Nephron progenitor cell (in vitro differentiated cells): Measurements from ENCODE around the gene ABHD14A.

Experiments
- DNase-seq: peaks from one replicate; pipeline ENCODE4 v3.0.0; 2021
- H3K27ac Mint-ChIP-seq: 2 replicates; pipeline ENCODE4 v1.8.0; 2021; ENCODE audit warnings: mild to moderate bottlenecking, moderate library complexity, mixed read lengths
- H3K27me3 Mint-ChIP-seq: 2 replicates; pipeline ENCODE4 v1.8.0; 2021; ENCODE audit warnings: mild to moderate bottlenecking, low read depth, mixed read lengths; ENCODE audit not compliant: poor library complexity
- H3K36me3 Mint-ChIP-seq: 2 replicates; pipeline ENCODE4 v1.8.0; 2021; ENCODE audit warnings: low read depth, mixed read lengths
- H3K4me1 Mint-ChIP-seq: 2 replicates; pipeline ENCODE4 v1.8.0; 2021; ENCODE audit warnings: mixed read lengths
- H3K4me3 Mint-ChIP-seq: 2 replicates; pipeline ENCODE4 v1.8.0; 2021; ENCODE audit warnings: mild to moderate bottlenecking, moderate library complexity, mixed read lengths
- H3K9me3 Mint-ChIP-seq: 2 replicates; pipeline ENCODE4 v1.8.0; 2021; ENCODE audit warnings: mild to moderate bottlenecking, moderate library complexity, mixed read lengths
- TF ChIP-seq, protein P1 (sequence below): fragments of 200-600 bp; sonication (generic); IDR thresholded peaks from 2 replicates; pipeline ENCODE4 v1.5.0; 2021; ENCODE audit warnings: antibody characterized with exemption

The ABHD14A gene

DNA sequence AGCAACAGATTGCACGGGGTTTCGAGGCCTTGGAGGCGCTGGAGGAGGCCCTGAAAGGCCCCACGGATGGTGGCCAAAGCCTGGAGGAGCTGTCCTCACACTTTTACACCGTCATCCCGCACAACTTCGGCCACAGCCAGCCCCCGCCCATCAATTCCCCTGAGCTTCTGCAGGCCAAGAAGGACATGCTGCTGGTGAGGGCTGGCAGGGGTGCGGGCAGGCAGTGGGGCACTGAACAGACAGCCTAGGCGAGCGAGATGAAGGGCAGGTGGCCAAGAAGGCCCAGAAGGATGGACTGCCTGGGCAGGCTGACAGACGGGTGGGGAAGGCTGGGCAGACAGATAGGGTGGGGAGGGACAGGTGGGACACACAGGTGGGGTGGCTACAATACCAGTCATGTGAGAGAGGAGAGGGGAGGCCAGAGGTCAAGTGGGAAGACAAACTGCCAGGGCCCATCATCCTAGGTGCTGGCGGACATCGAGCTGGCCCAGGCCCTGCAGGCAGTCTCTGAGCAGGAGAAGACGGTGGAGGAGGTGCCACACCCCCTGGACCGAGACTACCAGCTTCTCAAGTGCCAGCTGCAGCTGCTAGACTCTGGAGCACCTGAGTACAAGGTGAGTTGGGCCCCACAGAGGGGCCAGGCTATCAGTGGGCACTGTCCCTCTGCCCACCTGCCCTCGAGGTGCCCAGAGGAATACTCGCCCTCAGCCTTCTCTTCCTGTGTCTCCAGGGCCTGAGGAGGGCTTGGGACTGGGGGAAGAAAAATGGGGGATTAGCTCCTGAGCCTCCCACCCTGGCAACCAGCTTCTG is 29.6 kb upstream of the ABHD14A start:
- no peaks in the 10 kb centered on the region for H3K36me3 Mint-ChIP-seq
- DNase-seq: no peak
- no peak overlapping the region for H3K4me3 Mint-ChIP-seq
- H3K27ac Mint-ChIP-seq: no peak overlapping the region
- H3K4me1 Mint-ChIP-seq: peaks cover 45% of the 10 kb centered on the region
- no peaks in the 10 kb centered on the region for H3K9me3 Mint-ChIP-seq
- TF ChIP-seq, protein P1, sequence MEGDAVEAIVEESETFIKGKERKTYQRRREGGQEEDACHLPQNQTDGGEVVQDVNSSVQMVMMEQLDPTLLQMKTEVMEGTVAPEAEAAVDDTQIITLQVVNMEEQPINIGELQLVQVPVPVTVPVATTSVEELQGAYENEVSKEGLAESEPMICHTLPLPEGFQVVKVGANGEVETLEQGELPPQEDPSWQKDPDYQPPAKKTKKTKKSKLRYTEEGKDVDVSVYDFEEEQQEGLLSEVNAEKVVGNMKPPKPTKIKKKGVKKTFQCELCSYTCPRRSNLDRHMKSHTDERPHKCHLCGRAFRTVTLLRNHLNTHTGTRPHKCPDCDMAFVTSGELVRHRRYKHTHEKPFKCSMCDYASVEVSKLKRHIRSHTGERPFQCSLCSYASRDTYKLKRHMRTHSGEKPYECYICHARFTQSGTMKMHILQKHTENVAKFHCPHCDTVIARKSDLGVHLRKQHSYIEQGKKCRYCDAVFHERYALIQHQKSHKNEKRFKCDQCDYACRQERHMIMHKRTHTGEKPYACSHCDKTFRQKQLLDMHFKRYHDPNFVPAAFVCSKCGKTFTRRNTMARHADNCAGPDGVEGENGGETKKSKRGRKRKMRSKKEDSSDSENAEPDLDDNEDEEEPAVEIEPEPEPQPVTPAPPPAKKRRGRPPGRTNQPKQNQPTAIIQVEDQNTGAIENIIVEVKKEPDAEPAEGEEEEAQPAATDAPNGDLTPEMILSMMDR: no peak
- H3K27me3 Mint-ChIP-seq: peaks cover 3% of the 10 kb centered on the region

DNA sequence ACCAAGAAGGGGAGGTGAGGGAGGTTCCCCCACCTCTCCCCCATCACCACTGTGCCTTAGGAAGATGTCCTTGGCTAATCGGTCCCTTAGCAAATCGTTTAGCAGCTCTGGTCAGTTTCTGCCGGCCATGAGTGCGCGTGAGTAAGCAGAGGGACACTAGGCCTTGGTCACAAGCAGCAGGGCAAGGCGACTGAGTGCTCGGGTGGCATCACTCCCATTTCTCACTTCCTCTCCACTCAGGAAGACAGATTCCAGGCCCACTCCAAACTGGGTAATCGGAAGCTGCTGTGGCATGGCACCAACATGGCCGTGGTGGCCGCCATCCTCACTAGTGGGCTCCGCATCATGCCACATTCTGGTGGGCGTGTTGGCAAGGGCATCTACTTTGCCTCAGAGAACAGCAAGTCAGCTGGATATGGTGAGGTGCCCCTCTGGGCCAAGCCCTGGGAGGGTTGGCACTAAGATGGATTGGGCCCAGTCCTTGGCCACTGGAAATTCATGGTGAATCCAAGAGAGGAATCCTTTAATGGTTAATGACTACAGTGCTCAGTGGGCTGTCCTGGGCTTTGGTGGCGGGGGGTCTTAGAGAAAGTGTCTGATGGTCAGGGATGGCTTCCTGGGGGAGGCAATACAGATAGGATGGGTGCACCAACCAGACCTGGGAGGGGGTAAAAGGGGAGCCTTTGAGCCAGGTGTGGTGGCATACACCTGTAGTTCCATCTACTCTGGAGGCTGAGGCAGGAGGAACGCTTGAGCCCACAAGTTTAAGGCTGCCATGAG is 28.7 kb upstream of the ABHD14A start:
- no peak overlapping the region for H3K27ac Mint-ChIP-seq
- H3K27me3 Mint-ChIP-seq: peaks cover 3% of the 10 kb centered on the region
- H3K9me3 Mint-ChIP-seq: no peaks in the 10 kb centered on the region
- H3K36me3 Mint-ChIP-seq: no peaks in the 10 kb centered on the region
- DNase-seq: no peak
- TF ChIP-seq, protein P1: no peak
- H3K4me1 Mint-ChIP-seq: peaks cover 37% of the 10 kb centered on the region
- H3K4me3 Mint-ChIP-seq: no peak overlapping the region

DNA sequence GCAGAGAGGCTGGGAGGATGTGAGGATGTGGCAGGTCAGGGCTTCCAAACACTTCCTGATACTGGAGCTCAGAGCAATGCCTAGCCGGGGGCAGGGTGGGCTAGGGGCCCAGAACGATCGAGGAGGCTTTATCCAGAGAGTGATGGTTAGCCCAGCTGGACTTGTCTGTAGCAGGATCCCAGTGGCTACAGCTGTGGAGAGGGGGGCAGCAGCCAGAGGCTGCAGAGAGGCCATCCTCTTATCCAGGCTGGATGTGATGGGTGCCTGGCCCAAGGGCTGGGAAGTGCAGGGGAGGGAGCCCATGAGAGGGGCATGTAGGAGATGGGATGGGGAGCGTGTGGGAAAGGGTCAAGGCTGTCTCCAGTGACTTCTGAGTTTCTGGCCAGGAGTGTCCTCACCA is 28.1 kb upstream of the ABHD14A start:
- H3K27ac Mint-ChIP-seq: peak overlapping the region; percentile 31
- TF ChIP-seq, protein P1: no peak
- no peaks in the 10 kb centered on the region for H3K9me3 Mint-ChIP-seq
- H3K4me3 Mint-ChIP-seq: no peak overlapping the region
- H3K36me3 Mint-ChIP-seq: no peaks in the 10 kb centered on the region
- peaks cover 3% of the 10 kb centered on the region for H3K27me3 Mint-ChIP-seq
- H3K4me1 Mint-ChIP-seq: peaks cover 33% of the 10 kb centered on the region
- no peak for DNase-seq

DNA sequence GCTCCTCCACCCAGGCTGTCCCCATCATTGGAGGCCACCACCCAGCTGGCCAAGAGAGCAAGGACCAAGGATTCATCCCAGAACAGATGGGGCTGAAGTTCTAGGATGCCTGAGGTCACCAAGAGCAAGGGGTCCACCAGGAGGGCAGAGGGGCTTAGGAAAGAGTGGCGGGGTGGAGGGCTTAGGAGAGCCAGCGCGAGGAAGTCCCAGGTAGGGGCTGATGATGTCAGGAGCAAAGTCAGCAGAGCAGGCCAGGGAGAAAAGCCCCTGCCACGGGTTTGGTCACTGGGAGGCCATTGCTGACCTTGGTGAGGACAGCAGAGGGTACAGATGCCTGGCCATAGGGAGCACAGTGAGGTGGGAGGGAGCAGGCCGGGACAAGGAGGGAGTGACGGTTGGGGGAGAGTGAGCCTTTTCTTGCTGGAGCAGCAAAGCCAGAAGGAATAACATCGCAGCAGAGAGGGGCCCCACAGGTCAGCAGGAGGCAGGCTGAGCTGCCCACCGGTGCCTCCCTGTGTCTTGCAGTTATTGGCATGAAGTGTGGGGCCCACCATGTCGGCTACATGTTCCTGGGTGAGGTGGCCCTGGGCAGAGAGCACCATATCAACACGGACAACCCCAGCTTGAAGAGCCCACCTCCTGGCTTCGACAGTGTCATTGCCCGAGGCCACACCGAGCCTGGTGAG is 27.5 kb upstream of the ABHD14A start:
- no peak for DNase-seq
- TF ChIP-seq, protein P1: no peak
- no peaks in the 10 kb centered on the region for H3K36me3 Mint-ChIP-seq

DNA sequence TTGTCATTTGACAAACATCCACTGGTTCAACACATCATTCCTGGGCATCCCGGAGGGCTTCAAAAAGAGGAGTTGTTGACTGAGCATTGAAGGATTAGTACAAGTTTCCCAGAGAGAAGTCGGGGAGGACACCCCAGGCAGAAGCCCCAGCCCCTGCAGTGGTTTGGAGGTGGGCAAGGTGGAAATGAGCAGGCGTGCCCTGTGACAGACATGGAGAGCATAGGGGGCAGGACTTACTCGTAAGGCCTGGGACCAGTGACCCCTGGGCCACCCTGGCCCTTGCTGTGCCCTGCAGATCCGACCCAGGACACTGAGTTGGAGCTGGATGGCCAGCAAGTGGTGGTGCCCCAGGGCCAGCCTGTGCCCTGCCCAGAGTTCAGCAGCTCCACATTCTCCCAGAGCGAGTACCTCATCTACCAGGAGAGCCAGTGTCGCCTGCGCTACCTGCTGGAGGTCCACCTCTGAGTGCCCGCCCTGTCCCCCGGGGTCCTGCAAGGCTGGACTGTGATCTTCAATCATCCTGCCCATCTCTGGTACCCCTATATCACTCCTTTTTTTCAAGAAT is 26.8 kb upstream of the ABHD14A start:
- Mint-ChIP-seq H3K4me1 (peaks cover 31% of the 10 kb centered on the region), H3K4me3 (no peak overlapping the region), H3K27me3 (peaks cover 3% of the 10 kb centered on the region), H3K36me3 (no peaks in the 10 kb centered on the region), H3K9me3 (no peaks in the 10 kb centered on the region), H3K27ac (no peak overlapping the region)
- no peak for DNase-seq
- TF ChIP-seq, protein P1: no peak

More for the DNA sequence above, 27.5 kb upstream of the ABHD14A start:
- Mint-ChIP-seq H3K27ac (peak overlapping the region; percentile 31), H3K4me3 (no peak overlapping the region), H3K9me3 (no peaks in the 10 kb centered on the region), H3K27me3 (peaks cover 3% of the 10 kb centered on the region), H3K4me1 (peaks cover 35% of the 10 kb centered on the region)
